GM23248 (cell line): ENCODE data around the gene SETBP1. TPM values are rescaled to one million over a fixed set of nuclear protein-coding genes. Genes with fewer than 3 reads are reported as not detected.
A peak's percentile ranks its signal among the peaks of the same experiment; 100 is the strongest.

Source experiments
- DNase-seq: peaks from one replicate; pipeline ENCODE4 v3.0.0-alpha.2; 2015
- H2AFZ ChIP-seq: fragments of 200-600 bp; sonication (generic); 2 replicates; pipeline ENCODE4 v1.6.1; 2016; ENCODE audit warnings: antibody characterized with exemption
- H3F3A ChIP-seq: fragments of 200-600 bp; sonication (generic); 2 replicates; pipeline ENCODE4 v1.6.1; 2016; ENCODE audit warnings: mild to moderate bottlenecking, antibody characterized with exemption, mixed run types; ENCODE audit not compliant: insufficient read depth
- H3K27ac ChIP-seq: fragments of 200-600 bp; sonication (generic); 2 replicates; pipeline ENCODE4 v1.5.1; 2016; ENCODE audit warnings: mild to moderate bottlenecking
- H3K27me3 ChIP-seq: fragments of 200-600 bp; sonication (generic); replicated peaks from 2 replicates; pipeline ENCODE4 v1.6.1; 2016; ENCODE audit warnings: mild to moderate bottlenecking; ENCODE audit not compliant: insufficient read depth
- H3K36me3 ChIP-seq: fragments of 200-600 bp; sonication (generic); 2 replicates; pipeline ENCODE4 v1.6.1; 2016; ENCODE audit warnings: low read depth, mild to moderate bottlenecking
- H3K4me1 ChIP-seq: fragments of 200-600 bp; sonication (generic); 2 replicates; pipeline ENCODE4 v1.6.1; 2016; ENCODE audit warnings: mild to moderate bottlenecking; ENCODE audit not compliant: insufficient read depth
- H3K4me2 ChIP-seq: fragments of 200-600 bp; sonication (generic); one replicate; pipeline ENCODE4 v1.6.1; 2016; ENCODE audit warnings: mild to moderate bottlenecking; ENCODE audit not compliant: unreplicated experiment
- H3K4me3 ChIP-seq: fragments of 200-600 bp; sonication (generic); 2 replicates; pipeline ENCODE4 v1.5.1; 2016; ENCODE audit warnings: mild to moderate bottlenecking
- H3K79me2 ChIP-seq: fragments of 200-600 bp; sonication (generic); 2 replicates; pipeline ENCODE4 v1.6.1; 2016; ENCODE audit warnings: mild to moderate bottlenecking; ENCODE audit not compliant: insufficient read depth
- H3K9ac ChIP-seq: fragments of 200-600 bp; sonication (generic); 2 replicates; pipeline ENCODE4 v1.6.1; 2016; ENCODE audit warnings: mild to moderate bottlenecking
- H3K9me2 ChIP-seq: fragments of 200-600 bp; sonication (generic); 2 replicates; pipeline ENCODE4 v1.6.1; 2016; ENCODE audit warnings: mixed run types, mild to moderate bottlenecking, moderate library complexity; ENCODE audit not compliant: insufficient read depth
- H3K9me3 ChIP-seq: fragments of 200-600 bp; sonication (generic); one replicate; pipeline ENCODE4 v1.6.1; 2017; ENCODE audit warnings: low read depth
- H4K20me1 ChIP-seq: fragments of 200-600 bp; sonication (generic); 2 replicates; pipeline ENCODE4 v1.6.0; 2016; ENCODE audit not compliant: insufficient read depth
- EZH2 ChIP-seq: fragments of 200-600 bp; sonication (generic); IDR thresholded peaks from 2 replicates; pipeline ENCODE4 v1.6.1; 2018; ENCODE audit warnings: antibody characterized with exemption, mild to moderate bottlenecking; ENCODE audit not compliant: insufficient read depth, poor library complexity, severe bottlenecking
- EZH2phosphoT487 ChIP-seq: fragments of 200-600 bp; sonication (generic); IDR thresholded peaks from 2 replicates; pipeline ENCODE4 v1.6.1; 2018; ENCODE audit warnings: antibody characterized with exemption, moderate library complexity, mild to moderate bottlenecking, low read depth; ENCODE audit not compliant: insufficient read depth
- WGBS, 2 experiments: methylation state at CpG; one replicate each; pipeline ENCODE4 v1.1.6; 2015 to 2017; ENCODE audit warnings: low lambda C conversion rate in 2 of 2, low coverage in 1 of 2; ENCODE audit errors: missing lambda C conversion rate in 2 of 2; 5-methylcytosine and 5-hydroxymethylcytosine counted together
- in situ Hi-C: fragments of 300-500 bp; cut with MboI; formaldehyde crosslinking; loops from 2 replicates; pipeline ENCODE4 v1.15.0; 2020
- polyA plus RNA-seq: library from polyadenylated mRNA; unstranded; fragments of >200 nt; fragmentation: Nextera tagmentation; extraction: Ambion mirVana; gene quantifications from 2 replicates; pipeline ENCODE4 v1.2.1, GENCODE V29; 2016
- total RNA-seq: library from RNA; depleted of rRNA; stranded (reverse); fragments of >200 nt; shearing (Covaris generic); gene quantifications from 2 replicates; pipeline ENCODE4 v1.2.3, GENCODE V29; 2014

The SETBP1 gene
- total and polyA plus RNA-seq, 2 experiments from 2014 or later = 1.3 to 4.1 TPM

DNA sequence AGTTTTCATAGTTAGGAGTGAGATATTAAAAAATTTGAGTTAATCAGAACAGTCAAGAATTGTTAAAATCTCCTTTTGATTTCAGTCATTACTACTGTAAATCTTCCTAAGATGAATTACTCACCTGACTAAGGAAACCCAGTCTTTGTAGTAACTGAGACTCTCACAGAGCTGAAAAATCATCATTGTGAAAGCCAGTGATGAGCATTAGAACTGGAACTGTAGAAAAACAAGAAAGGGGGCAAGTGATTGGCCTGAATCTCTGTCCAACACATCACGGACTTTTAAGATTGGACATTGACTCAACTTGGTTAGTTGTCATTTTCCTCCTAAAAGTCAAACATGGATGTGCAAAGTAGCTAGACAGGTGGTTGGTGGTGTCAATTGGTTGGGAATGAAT is 21.9 kb downstream of the SETBP1 start:
- in situ Hi-C loops = no loop called here
- Histone ChIP-seq H3K4me3 (no peak overlapping the region), H3K9ac (no peak overlapping the region), H3K9me2 (no peaks in the 10 kb centered on the region), H3K36me3 (0 out of 2 replicates have a peak, but pooled peaks cover 7% of the 10 kb centered on the region), H3K4me2 (no peak overlapping the region), H2AFZ (no peak overlapping the region), H3K27me3 (no peaks in the 10 kb centered on the region), H4K20me1 (no peaks in the 10 kb centered on the region), H3K27ac (no peak overlapping the region), H3K79me2 (no peaks in the 10 kb centered on the region), H3F3A (peaks cover 4% of the 10 kb centered on the region), H3K4me1 (peaks cover 6% of the 10 kb centered on the region; the same call in 1 of the 2 replicates), H3K9me3 (no peaks in the 10 kb centered on the region)
- TF ChIP-seq EZH2 (no peak), EZH2phosphoT487 (no peak)
- DNase-seq = no peak
- WGBS, 2 experiments = 97 to 100% methylated on average over 1 of the region's 1 CpG

DNA sequence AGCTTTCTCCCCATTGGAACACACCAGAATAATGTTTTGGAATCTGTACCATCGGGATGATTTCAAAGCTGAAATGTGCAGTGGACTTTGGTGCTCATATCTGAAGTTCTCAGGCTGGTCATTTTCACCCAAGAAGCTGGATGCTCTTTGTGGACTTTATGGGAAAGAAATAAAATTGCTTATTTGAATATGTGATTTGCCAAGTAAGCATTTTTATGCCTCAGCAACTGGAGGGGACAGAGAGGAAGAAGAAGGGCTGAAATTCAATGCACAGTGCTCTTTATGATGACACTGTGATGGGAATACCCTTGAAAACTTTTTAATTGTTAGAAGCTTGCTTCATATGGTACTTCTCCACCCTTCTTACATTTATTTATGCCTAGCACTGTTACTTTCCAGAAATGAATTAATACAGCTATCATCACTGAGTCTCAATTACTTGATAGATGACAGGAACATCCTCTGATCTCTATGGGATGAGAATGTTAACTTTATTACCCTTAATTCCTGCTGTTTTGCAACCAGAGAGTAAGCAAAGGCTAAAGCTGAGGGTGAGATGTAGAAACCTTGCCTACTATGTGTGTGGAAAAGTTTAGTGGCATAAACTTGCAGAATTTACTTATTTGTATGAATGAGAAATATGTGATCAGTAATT is 23.6 kb downstream of the SETBP1 start:
- H3K27me3 ChIP-seq = no peaks in the 10 kb centered on the region
- H3K4me1 ChIP-seq = peaks cover 17% of the 10 kb centered on the region
- no peaks in the 10 kb centered on the region for H3K79me2 ChIP-seq
- H3K9me2 ChIP-seq = no peaks in the 10 kb centered on the region
- in situ Hi-C loops = no loop called here
- no peak overlapping the region for H3K27ac ChIP-seq
- H4K20me1 ChIP-seq = no peaks in the 10 kb centered on the region
- H3K36me3 ChIP-seq = 0 out of 2 replicates have a peak, but pooled peaks cover 7% of the 10 kb centered on the region
- TF ChIP-seq EZH2 (no peak), EZH2phosphoT487 (no peak)
- WGBS, 2 experiments = 93 to 100% methylated on average over 1 of the region's 1 CpG
- H3K4me2 ChIP-seq = no peak overlapping the region
- H3K9ac ChIP-seq = no peak overlapping the region
- H3F3A ChIP-seq = peaks cover 4% of the 10 kb centered on the region
- H2AFZ ChIP-seq = no peak overlapping the region
- no peaks in the 10 kb centered on the region for H3K9me3 ChIP-seq
- DNase-seq = no peak
- H3K4me3 ChIP-seq = no peak overlapping the region

DNA sequence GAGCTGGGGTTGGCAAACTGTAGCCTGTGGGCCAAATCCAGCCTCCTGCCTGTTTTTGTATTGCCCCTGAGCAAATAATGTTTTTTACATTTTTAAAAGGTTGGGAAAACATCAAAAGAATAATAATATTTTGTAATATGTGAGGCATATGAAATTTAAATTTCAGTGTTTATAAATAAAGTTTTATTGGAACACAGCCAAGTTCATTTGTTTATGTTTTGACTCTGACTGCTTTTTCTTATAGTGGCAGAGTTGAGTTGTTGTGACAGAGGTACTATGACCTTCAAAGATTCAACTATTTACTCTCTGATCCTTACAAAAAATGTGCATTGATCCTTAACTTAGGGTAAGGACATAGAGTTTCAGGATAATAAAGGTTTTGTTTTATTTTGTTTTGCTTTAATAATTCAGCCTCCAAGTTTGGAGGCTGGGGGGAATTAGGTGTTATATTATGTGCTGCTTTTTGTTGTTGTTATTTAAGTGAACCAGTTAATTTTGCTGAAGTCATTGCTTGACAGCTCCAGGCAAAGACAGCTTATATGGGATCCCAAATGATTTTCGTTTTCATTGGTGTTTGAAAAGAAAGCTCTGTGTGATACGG is 24.5 kb downstream of the SETBP1 start:
- DNase-seq = no peak
- WGBS, 2 experiments = 87% methylated on average over 2 of the region's 2 CpGs
- peaks cover 4% of the 10 kb centered on the region for H3F3A ChIP-seq
- no peaks in the 10 kb centered on the region for H3K9me3 ChIP-seq
- H3K9me2 ChIP-seq = no peaks in the 10 kb centered on the region
- H3K36me3 ChIP-seq = 0 out of 2 replicates have a peak, but pooled peaks cover 7% of the 10 kb centered on the region
- no peaks in the 10 kb centered on the region for H3K27me3 ChIP-seq
- no peak overlapping the region for H3K9ac ChIP-seq
- H3K27ac ChIP-seq = no peak overlapping the region
- no peak for TF ChIP-seq EZH2
- TF ChIP-seq EZH2phosphoT487 = no peak
- in situ Hi-C loops = no loop called here
- peaks cover 19% of the 10 kb centered on the region for H3K4me1 ChIP-seq
- H3K79me2 ChIP-seq = no peaks in the 10 kb centered on the region
- H4K20me1 ChIP-seq = no peaks in the 10 kb centered on the region
- H3K4me3 ChIP-seq = no peak overlapping the region
- H3K4me2 ChIP-seq = no peak overlapping the region
- no peak overlapping the region for H2AFZ ChIP-seq

DNA sequence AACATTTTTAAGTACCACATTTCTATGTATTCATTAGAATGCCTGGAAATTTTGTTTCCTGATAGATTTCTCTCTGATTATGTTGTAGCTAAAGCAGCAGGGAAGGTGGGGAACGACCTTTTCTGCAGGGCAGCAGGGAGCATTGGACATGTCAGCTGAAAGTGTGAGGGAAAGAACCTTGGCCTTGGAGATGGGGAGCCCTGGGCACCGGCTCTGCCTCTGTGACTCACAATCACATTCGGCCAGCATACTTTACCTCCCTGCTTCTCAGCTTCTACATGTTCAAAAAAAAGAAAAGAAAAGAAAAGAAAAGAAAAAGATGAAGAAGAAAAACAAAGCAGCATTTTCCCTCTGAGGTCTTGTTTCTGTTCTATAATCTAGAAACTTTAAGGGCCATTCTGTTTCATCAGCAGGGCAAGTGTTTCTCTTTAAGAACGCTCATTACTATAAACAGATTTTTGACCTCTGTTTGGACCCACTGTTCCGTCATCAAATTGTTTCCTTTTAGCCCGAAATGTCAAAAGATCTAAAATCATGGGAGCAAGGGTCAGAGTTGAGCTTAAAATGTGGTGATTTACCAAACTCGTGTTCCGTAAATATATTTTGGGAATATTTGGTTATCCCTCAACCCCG is 27.9 kb downstream of the SETBP1 start:
- H3K27ac ChIP-seq = no peak overlapping the region
- 34 to 37% methylated on average over 9 of the region's 9 CpGs for WGBS, 2 experiments

More for the DNA sequence above, 27.9 kb downstream of the SETBP1 start:
- DNase-seq = peak; percentile 67
- H3K36me3 ChIP-seq = 0 out of 2 replicates have a peak, but pooled peaks cover 7% of the 10 kb centered on the region
- TF ChIP-seq EZH2phosphoT487 (no peak), EZH2 (no peak)
- no peaks in the 10 kb centered on the region for H3K79me2 ChIP-seq
- H3K9ac ChIP-seq = no peak overlapping the region; the same call in 1 of the 2 replicates
- H3K4me3 ChIP-seq = peak overlapping the region; percentile 19
- no peaks in the 10 kb centered on the region for H3K9me2 ChIP-seq
- in situ Hi-C loops = no loop called here
- peaks cover 4% of the 10 kb centered on the region for H3F3A ChIP-seq
- no peaks in the 10 kb centered on the region for H3K9me3 ChIP-seq
- peak overlapping the region; percentile 35 for H3K4me2 ChIP-seq
- no peaks in the 10 kb centered on the region for H3K27me3 ChIP-seq
- peaks cover 12% of the 10 kb centered on the region for H3K4me1 ChIP-seq
- no peaks in the 10 kb centered on the region for H4K20me1 ChIP-seq
- H2AFZ ChIP-seq = peak overlapping the region; percentile 56
